Measurements from ENCODE around the gene ZNF513.
"Not testable (repeated sequence)": the region's sequence is repeated elsewhere in the genome, so short reads cannot be mapped to it uniquely, and the experiment has no call there.

Gene ZNF513

GRCh38 chr2:27356382-27357181 is 24.0 kb downstream of the ZNF513 start, which contains the start of gene GTF3C2:
Gene GTF3C2, minus strand, starts transcription at chr2:27356764. Its CDS starts 13,210 bp downstream, at chr2:27343554.
- peak; percentile 100 for DNase-seq (ENCODE audit: low spot score)

- DNase-seq (ENCODE audit: low spot score), result no peak
Observed at GRCh38 chr2:27356056-27356381, 24.5 kb downstream of the ZNF513 start.

GRCh38 chr2:27354597-27354927 is 26.0 kb downstream of the ZNF513 start:
- no peak for DNase-seq (ENCODE audit: low spot score)

- DNase-seq (ENCODE audit: low spot score), result no peak
Observed at GRCh38 chr2:27353762-27354596, 26.6 kb downstream of the ZNF513 start.

GRCh38 chr2:27353386-27353761 is 27.2 kb downstream of the ZNF513 start:
- not testable (repeated sequence) for DNase-seq (ENCODE audit: low spot score)

GRCh38 chr2:27351802-27352598 is 28.5 kb downstream of the ZNF513 start:
- DNase-seq (ENCODE audit: low spot score), result no peak

GRCh38 chr2:27350106-27350693 is 30.3 kb downstream of the ZNF513 start:
- DNase-seq (ENCODE audit: low spot score), result no peak

- DNase-seq (ENCODE audit: low spot score), result no peak
Observed at GRCh38 chr2:27347641-27348040, 32.9 kb downstream of the ZNF513 start.

GRCh38 chr2:27336173-27336572 is 44.4 kb downstream of the ZNF513 start:
- no peak for DNase-seq (ENCODE audit: low spot score)

- no peak for DNase-seq (ENCODE audit: low spot score)
Observed at GRCh38 chr2:27335311-27335710, 45.2 kb downstream of the ZNF513 start.

All from cerebellar cortex (tissue), 1 donor.